HL-60/S4 (cell line): ENCODE results near the gene C17orf114.

Source experiments
- in situ Hi-C: fragments of 300-500 bp; cut with MboI; formaldehyde crosslinking; loops from 2 replicates; pipeline ENCODE4 v1.14.3; 2022; ENCODE audit warnings: low sequenced_read_pairs

C17orf114 gene

GRCh38 chr17:4788159-4788806 is 13.8 kb downstream of the C17orf114 start:
- in situ Hi-C loops = no loop called here

- in situ Hi-C loops = no loop called here
Measured at GRCh38 chr17:4786516-4786915, 15.6 kb downstream of the C17orf114 start.

- in situ Hi-C loops = no loop called here
Measured at GRCh38 chr17:4786106-4786511, 16.0 kb downstream of the C17orf114 start, which contains the start of gene VMO1. VMO1 (minus strand) TSS chr17:4786364; CDS start chr17:4786352, 12 bp downstream.

GRCh38 chr17:4785311-4786105 is 16.6 kb downstream of the C17orf114 start:
- in situ Hi-C loops = no loop called here

GRCh38 chr17:4782652-4783051 is 19.5 kb downstream of the C17orf114 start:
- in situ Hi-C loops = no loop called here

GRCh38 chr17:4780325-4780955 is 21.7 kb downstream of the C17orf114 start:
- in situ Hi-C loops = no loop called here

- in situ Hi-C loops = no loop called here
Measured at GRCh38 chr17:4777969-4778760, 24.0 kb downstream of the C17orf114 start.

- in situ Hi-C loops = no loop called here
Measured at GRCh38 chr17:4772235-4772613, 29.9 kb downstream of the C17orf114 start.

- in situ Hi-C loops = no loop called here
Measured at GRCh38 chr17:4771519-4772234, 30.5 kb downstream of the C17orf114 start, which contains the start of gene TM4SF5. TM4SF5 (plus strand) TSS chr17:4771886; CDS start chr17:4771923, 37 bp downstream.

- in situ Hi-C loops = no loop called here
Measured at GRCh38 chr17:4769628-4770027, 32.5 kb downstream of the C17orf114 start.

- in situ Hi-C loops = no loop called here
Measured at GRCh38 chr17:4768298-4768697, 33.8 kb downstream of the C17orf114 start.

GRCh38 chr17:4766723-4767122 is 35.4 kb downstream of the C17orf114 start:
- in situ Hi-C loops = no loop called here

- in situ Hi-C loops = no loop called here
Measured at GRCh38 chr17:4766201-4766600, 35.9 kb downstream of the C17orf114 start.

GRCh38 chr17:4764595-4764994 is 37.5 kb downstream of the C17orf114 start:
- in situ Hi-C loops = no loop called here

GRCh38 chr17:4759776-4760236 is 42.3 kb downstream of the C17orf114 start:
- in situ Hi-C loops = no loop called here

- in situ Hi-C loops = no loop called here
Measured at GRCh38 chr17:4753392-4753791, 48.7 kb downstream of the C17orf114 start.

GRCh38 chr17:4751932-4752331 is 50.2 kb downstream of the C17orf114 start:
- in situ Hi-C loops = no loop called here
